ENCODE measurements around the gene DSC1. TPM values are rescaled to one million over a fixed set of nuclear protein-coding genes. Genes with fewer than 3 reads are reported as not detected.
"Not testable (repeated sequence)": the region's sequence is repeated elsewhere in the genome, so short reads cannot be mapped to it uniquely, and the experiment has no call there.

Gene DSC1
- total RNA-seq, 1 donor from 2014 or later: not detected

DNA sequence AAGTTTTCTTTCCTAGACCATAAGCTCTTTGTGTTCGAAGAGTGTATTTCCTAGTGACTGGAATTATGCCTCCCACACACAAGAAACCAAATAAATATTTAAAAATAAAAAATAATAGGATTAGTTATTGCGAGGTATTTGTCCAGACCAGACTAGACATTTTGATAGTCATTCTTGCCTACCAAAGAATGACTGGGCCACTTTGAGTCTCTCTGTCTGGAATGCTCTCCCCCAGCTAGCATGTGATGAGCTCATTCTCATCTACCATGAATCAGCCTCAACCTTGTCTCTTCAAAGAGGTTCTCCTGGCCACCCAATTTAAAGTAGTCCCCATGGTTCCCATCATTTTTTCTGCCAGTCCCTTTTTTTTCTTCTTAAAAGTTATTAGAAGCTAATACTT, 13.9 kb upstream of the DSC1 start:
- no peak for DNase-seq (ENCODE audit: low spot score)

DNA sequence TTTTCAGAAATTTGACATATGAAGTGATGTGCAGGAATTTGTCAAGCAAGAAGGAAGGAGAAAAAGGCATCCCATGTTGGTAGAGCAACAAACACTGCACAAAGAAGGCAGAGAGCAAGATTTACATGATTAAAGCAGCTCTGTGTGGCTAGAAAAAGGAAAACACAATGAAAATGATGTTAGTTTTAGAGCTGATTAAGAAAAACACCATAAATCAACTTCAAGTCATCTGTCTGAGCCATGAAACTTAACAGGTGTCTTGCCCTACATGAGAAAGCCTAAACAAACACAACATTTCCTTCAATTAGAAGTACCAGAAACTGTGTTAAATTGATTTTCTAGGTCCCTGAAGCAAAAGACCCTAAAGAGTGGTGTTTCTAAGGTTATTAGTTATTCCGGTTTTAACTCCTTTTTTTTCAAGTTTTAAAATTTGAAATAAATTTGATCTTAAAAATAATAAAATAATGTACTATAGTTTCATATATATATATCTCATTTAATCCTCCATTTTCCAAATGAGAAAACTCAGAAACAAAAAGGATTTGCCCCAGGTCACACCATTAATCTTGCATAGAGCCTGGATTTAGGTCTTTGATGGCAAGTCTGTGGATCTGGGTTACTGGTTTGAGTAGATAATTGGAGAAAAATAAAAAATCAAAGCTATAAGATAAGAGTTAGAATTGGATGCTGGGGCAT, 8.6 kb upstream of the DSC1 start:
- DNase-seq (ENCODE audit: low spot score): no peak

DNA sequence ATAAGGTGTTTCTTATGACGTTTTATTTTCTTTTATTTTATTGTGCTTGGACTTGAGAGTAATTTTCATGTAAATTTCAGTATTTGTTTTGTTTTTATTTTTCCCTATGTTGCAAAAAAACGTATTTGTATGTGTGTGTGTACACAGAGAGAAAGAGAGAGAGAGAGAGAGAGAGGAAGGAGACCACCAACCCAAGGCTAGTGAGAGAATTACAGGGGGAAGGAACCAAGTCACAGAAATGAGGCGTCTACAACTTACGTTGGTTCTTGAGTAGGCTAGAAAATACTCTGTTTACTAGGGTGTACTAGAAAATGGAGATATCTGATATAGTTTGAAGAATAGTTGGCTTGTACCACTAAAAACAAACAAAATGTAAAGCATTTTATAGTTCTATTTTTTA, 7.7 kb upstream of the DSC1 start:
- DNase-seq (ENCODE audit: low spot score): no peak

DNA sequence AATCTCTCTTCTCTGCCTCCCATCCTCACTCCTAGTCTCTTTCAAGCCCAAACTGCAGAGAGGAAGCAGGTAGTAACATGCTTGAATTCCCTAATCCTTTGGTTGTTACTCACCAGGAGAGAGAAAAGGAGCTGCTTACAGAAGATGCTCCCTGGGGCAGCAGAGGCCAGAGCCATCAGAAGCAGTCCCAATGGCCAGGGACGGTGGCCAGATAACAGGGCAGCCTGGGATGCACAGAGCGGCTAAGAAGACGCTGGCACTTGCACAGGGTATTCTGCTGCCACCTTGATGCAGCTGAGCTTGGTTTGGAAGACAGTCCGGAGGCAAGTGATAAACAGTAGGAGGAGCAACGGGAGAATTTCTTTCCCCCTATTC, 250 bp downstream of the DSC1 start:
- DNase-seq (ENCODE audit: low spot score): no peak

DNA sequence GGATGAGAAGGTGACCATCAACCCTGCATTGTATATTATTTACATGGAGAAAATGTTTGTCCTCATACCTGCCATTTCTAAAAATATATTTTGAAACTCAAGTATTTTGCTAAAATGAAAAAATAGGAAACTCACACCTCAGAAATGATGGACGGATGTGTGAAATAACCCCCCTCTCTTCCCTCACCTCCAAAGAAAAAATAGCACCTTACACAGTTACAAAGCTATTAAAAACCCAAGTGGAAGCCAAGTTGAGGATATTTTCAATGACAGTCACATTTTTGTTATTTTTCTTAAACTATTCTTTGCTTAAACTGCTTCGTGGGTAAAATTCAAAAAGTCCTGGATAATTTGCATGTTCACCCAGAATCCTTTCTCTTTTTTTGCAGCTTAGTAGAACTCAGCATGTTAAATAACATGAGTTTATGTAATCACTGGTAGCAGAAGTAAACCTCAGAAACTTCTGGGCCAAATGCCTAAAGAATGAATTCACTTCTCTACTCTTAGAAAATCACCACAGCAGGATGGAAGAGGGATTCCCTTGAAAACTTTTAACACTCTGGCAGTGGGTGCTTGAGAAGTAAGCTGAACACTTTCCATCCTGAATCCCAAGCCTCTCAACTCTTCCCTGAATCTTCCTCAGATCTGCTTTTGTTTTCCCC, 768 bp downstream of the DSC1 start:
- no peak for DNase-seq (ENCODE audit: low spot score)

DNA sequence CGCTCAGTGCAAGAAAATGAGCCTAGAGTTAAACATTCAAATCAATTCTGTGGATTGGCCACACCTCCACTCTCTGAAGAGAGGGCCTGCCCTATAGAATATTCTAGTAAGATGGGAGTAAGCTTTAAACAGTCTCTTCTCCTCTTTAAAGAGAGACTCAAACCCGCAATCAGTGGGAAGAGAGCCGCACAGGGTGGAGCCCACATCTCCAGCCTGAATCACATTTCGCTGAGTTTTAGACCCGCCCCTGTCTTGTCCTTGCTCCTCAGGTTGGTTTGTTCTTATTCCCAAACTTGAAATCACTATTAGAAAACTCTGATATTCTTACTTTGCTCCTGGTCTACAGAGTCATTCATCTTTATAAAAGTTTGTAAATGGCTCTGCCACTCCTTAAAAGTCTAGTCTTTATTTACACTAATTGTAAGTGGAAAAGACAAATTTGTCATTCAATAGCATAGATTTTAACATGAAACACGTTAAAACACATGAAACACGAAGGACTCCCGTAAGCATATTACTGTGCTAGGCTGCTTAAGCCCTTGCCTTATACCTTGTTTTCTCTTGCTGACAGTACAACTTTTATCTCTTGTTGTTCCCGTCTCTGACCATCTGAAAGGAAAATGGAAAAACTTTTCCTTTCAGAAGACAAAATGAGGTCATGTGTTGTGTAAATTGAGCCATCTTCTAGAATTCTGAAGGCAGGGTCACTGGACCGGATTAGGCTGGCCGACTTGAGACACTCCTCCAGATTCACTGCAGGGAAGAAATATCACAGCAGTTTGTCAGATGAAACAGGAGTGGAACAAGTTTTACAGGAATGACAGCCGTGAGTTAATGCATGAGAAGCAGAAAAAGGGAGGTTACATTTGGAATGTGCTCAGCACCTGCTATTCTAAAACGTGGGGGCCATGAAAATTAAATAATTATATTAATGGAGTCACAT, 5.6 kb downstream of the DSC1 start:
- no peak for DNase-seq (ENCODE audit: low spot score)

DNA sequence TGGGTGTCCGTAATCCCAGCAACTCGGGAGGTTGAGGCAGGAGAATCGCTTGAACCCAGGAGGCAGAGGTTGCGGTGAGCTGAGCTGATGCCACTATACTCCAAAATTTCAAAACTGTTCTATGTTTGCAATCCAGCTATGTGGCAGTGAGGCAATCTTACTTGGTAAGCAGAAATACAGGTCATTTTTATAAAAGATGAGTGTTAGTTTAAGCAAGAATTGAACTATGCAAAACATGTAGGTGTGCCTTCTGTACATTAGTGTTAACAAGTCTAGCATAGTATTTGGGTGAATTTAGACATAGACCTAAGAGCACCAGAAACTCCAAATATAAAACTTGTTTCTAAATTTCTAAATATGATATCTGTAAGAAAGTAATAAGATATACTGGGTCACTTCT, 7.2 kb downstream of the DSC1 start:
- DNase-seq (ENCODE audit: low spot score): no peak

DNA sequence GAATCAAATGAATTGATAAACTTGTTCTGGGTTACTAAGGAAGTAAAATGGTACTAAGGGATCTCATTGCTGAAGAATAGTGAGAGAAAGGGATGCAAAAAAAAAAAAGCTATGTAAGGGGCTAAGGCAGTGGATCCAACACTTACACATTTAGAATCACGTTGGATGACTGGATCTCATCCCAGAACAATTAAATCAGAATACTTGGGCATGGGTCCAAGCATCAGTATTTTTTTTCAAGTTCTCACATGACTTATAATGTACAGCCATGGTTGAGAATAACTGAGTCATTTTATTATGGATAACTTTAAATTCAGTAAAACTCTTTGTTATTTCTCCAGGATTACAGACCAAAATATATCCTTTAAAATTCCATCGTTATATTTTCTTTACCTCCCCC, 8.5 kb downstream of the DSC1 start:
- DNase-seq (ENCODE audit: low spot score): no peak

DNA sequence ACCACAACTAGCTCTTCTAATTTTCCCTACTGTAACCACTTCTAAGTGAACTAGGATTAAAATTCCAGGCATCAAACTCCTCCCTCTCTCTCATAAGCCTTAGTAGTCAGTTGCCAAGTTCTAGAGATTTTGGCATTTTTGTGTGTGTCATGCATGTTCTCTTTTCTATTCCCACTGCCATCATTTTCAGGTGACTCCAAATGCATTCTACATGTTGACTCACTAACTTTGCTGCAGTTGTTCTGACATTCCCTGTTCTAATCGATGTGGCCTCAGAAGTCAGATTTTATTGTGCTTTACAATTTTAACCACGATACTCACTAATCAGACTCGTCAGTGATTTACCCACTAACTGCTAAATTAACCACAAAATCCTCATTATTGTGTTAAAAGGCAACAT, 13.3 kb downstream of the DSC1 start:
- DNase-seq (ENCODE audit: low spot score): no peak

DNA sequence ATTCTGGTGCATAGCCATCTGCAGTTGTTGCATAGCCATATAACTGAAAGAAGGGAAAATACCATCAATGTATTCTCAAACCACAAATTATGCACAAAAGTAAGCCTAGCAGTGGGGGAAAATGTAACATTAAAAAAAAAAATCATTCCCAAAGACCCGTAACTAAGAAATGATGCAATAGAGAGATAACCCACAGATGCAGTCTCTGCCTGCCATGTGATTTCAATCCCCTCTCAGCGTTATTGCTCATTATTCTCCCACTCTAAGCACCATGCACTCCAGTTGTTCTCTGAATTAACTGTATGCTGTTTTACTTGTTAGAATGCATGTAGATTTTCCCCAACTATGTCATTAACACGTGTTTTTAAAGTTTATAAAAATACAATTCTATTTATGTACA, 14.1 kb downstream of the DSC1 start:
- no peak for DNase-seq (ENCODE audit: low spot score)

DNA sequence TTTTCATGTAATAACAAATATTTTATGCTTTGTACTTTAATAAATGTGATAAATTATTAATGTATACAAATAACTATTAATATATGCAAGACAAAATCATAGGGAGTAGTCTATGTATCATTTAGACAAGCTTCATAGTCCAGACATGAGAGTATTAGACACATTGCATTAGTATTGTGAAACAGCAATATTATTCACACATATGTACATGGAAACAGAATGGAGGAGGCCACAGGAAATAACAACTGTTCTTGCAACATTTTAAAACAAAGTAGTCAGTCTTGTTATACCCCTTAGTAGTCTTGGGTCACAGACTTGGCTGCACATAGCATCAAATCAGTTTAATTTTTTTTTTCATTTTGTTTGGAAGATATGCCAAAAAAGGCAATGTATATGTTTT, 15.8 kb downstream of the DSC1 start:
- DNase-seq (ENCODE audit: low spot score): no peak

DNA sequence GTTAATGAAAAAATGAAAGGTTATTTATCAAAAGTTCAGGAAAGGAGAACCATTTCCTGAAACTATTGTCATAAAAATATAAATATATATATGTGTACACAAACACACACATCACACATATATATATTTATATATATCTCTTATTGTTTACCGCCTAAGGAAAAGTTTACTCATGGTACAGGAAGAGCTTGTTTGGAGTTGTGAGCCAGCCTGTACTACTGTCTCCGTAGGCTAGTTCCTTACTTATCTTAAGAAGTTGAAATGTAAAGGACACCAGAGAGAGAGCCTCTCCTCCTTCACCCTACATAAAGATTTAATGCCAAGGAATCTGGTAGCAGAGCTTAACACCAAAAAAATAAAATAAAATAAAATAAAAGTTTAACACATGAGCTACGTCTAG, 19.6 kb downstream of the DSC1 start:
- DNase-seq (ENCODE audit: low spot score): no peak

DNA sequence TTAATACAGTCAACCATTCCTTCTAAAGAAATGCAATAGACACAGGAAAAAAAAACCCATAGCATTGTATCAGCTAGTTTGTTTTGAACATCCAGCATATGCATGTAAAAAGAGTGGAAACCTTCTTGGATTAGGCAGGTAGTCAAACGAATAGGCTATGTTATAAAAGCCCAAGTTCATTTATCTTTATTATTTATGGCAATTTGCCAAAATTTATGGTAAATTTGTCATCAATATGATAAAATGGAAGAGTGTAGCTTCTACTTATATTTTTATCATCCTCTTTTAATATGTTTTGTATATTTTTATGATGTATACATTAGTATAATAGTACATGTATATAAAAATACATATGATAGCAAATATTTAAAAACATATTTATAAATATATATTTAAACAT, 23.9 kb downstream of the DSC1 start:
- no peak for DNase-seq (ENCODE audit: low spot score)

DNA sequence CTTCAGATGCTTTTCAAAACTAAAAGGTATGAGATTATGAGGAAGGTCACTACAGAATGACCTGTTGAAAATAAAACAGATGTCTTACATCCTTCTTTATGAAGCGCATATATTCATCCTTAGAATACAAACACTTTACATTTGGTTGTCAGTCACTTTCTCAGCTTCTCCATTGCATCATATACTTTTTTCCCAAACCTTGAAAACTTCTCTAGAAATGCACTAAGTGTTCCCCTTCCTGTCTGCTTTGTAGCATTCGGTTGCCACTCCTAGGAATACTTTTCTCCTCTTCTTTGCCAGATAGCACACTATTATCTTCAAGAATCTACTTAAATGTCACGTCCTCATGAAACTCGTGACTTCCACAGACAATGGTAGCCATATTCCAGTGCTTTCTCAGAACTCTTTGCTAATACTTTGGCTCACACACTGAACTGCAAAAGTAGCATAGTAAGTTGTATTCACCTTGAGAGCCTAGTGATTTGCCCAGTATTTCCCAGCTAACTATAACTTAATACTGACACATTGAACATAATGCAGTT, 27.6 kb downstream of the DSC1 start:
- no peak for DNase-seq (ENCODE audit: low spot score)

DNA sequence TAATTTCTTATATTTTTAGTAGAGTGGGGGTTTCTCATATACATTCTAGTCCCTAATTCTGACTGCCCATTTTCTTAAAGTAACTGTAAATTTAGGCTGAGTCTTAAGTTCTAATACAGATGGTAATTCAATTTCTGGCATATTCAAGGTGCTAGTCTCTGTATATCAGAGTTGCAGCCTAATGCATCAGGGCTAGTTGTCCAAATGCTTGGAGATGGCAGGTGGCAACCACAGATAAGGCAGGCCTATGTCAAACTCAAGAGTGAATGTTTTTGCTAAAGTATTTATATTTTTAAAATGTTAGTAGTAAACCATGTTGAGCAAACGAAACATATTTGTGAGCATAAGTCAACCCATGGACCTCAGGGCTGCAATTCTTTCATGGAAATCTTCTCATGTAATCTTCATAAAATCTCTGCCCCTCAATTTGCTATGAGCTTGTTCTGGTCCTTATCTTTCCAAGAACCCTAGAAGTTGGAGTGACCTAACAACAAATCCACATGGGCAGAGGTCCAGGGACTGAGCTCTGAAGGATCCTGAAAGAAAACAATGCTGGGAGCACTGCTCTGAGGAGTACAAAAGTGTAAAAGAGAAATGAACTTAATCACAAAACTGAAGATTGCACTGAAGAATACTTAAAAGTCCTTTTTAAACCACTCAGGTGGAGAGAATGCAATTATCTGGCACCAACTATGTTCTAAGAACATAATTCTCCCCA, 33.1 kb downstream of the DSC1 start:
- no peak for DNase-seq (ENCODE audit: low spot score)

DNA sequence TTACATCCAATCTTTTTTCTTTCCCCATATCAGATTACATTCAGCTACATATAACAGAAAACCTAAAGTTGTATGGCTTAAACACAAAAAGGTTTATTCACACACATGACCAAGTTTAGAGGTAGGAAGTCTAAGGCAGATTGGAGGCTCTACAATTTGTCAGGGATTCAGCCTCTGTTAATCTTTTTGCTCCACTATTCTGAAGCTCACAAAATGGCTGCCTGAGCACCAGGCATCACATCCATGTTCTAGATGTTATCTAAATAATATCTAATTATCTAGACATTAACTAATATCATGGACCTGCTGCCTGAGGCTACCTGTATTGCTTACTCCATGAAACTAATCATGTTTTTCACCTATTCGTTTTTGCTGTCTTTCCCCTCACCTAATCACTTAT, 36.8 kb downstream of the DSC1 start:
- no peak for DNase-seq (ENCODE audit: low spot score)

DNA sequence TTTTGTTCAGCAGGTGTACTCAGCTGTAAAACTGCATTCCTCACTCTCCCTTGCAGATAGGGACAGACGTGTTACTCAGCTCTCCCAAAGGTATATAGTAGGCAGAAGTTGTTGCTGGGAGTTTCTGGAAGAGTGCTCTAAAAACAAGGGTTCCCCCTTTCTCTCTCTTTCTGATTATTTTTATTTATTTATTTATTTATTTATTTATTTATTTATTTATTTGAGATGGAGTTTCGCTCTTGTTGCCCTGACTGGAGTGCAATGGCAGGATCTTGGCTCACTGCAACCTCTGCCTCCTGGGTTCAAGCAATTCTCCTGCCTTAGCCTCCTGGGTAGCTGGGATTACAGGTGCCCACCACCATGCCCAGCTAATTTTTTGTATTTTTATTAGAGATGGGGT, 39.5 kb downstream of the DSC1 start:
- not testable (repeated sequence) for DNase-seq (ENCODE audit: low spot score)

DNA sequence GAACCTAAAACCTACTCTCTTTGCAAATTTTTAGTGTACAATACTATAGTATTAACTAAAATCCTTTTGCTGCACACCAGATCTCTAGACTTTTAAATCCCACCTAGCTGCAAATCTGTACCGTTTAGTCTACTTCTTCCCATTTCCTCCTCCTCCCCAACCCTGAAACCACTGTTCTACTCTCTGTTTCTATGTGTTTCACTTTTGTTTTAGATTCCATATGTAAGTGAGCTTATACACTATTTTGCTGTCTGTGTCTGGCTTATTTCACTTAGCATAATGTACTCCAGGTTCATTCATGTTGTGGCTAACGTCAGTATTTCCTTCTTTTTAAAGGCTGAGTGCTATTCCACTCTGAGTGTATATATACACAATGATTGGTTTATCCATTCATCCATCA, 42.1 kb downstream of the DSC1 start:
- no peak for DNase-seq (ENCODE audit: low spot score)

DNA sequence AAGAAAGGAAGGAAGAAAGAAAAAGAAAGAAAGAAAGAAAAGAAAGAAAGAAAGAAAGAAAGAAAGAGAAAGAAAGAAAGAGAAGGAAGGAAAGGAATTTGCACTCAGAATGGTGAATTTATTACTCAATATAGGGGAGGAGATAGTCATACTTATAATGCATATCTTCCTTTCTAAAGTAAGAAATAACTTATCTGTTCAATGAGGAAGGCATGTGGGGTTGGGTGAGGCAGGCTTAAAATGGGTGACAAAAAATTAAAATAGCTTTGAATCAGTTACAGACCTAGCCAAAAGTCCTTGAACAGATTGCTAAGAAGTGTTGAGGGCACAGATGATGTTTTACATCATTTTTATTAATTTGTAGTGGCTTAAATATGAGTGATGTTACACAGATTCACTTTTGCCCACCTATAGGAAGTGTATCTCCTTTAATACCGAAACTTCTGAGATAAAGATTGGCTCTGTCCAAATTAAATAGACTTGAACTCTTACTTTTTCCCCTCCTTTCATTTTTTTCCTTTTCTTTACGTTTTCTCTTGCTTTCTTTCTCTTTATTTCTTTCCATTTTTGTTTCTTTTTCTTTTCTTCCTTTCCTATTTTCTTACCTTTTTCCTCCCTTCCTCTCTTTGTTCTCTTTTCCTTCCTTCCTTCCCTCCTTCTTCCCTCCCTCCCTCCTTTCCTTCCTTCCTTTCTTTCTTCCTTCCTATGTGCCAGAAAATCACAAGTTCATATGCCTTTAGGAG, 45.6 kb downstream of the DSC1 start:
- DNase-seq (ENCODE audit: low spot score): no peak

DNA sequence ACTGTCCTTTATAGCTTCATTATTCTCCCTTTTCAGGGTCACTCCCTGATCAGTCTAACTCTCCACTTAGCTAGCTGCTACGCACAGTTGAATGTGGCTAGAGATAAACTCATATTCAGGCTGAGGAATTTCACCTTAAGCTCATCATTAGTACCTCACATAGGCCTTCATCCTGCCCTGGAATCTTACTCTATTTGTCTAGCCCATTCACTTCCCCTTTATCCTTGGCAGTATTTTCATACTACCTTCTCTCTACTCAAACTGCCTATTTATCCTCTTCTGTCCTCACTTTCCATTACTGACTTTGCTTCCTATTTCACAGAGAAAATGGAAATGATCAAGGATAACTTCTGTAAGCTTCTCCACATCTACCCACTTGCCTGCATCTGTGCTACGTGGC, 49.9 kb downstream of the DSC1 start:
- no peak for DNase-seq (ENCODE audit: low spot score)

DNA sequence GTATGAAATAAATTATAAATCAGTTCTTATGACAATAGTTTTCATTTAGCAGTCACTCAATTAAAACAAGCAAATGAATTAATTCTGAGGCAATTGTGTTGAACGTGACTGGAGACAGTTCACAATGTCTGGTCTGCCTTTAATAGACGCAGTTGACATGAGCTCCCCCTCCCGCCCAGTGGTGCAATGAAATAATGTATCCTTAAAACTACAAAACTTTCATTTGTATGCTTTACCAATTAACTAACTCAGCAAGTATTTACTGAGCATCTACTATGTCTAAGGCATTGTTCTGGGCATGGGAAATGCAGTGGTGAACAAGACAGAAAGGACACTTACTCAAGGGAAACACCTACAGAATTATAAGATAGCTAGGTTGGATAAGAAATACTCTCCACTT, 56.9 kb downstream of the DSC1 start:
- DNase-seq (ENCODE audit: low spot score): no peak
